ENCODE results near the gene ABT1.

ABT1 gene

DNA sequence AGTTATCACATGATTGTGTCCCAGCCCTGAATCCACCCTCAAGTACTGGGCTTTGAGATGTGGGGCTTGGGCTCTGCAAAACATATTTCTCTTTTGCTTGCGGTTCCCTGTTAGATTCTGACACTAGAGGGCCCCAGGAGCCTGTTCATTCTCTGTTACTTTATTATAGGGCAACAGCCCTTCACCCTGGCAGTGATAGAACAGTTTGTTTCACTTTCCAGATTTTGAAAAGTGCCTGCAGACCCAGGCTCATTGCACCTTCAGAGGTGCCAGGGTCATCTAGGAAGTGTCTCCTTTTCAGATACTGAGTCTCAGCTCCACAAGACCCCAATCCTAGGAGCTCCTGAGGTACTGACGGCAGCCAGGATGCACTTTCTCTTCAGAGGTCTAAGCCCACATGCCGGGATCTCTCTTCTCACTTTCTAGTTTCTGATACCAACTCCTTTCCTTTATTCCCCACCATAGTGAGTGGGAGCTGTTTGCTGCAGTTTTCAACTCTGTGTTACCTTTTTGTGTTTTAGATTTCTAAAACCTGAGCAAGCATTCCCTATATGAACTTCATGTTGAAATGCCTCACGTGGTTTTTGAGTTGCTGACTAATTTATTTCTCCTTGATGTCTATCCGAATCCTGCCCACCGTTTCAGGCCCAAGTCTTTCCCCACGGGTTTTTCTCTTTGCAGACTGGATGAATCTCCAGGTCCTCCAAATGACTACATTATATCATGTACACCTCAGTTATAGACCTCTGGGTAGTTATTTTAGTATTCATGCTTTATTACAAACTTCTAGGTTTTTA, 10.9 kb downstream of the ABT1 start:
- no peaks in the 10 kb centered on the region for H3K9me3 ChIP-seq (ENCODE audit: insufficient read depth, low read length)
- H3K9me2 ChIP-seq (replicated peaks; ENCODE audit: insufficient read depth, low read length): no peaks in the 10 kb centered on the region
- no peaks in the 10 kb centered on the region for H3K79me2 ChIP-seq (ENCODE audit: insufficient read depth, low read length)
- no peaks in the 10 kb centered on the region for H3K27me3 ChIP-seq (ENCODE audit: low read length)
- no peak overlapping the region for H3K9ac ChIP-seq (ENCODE audit: low read length)
- no peak overlapping the region for H2AFZ ChIP-seq (ENCODE audit: low read depth, low read length, severe bottlenecking)
- H3K27ac ChIP-seq (ENCODE audit: low read depth, low read length): no peak overlapping the region
- 0 out of 2 replicates have a peak, but pooled peaks cover 3% of the 10 kb centered on the region for H4K20me1 ChIP-seq (ENCODE audit: low read depth, low read length)
- no peak overlapping the region for H3K4me2 ChIP-seq (ENCODE audit: low read depth, low read length, poor library complexity, severe bottlenecking)
- TF ChIP-seq, protein P1, sequence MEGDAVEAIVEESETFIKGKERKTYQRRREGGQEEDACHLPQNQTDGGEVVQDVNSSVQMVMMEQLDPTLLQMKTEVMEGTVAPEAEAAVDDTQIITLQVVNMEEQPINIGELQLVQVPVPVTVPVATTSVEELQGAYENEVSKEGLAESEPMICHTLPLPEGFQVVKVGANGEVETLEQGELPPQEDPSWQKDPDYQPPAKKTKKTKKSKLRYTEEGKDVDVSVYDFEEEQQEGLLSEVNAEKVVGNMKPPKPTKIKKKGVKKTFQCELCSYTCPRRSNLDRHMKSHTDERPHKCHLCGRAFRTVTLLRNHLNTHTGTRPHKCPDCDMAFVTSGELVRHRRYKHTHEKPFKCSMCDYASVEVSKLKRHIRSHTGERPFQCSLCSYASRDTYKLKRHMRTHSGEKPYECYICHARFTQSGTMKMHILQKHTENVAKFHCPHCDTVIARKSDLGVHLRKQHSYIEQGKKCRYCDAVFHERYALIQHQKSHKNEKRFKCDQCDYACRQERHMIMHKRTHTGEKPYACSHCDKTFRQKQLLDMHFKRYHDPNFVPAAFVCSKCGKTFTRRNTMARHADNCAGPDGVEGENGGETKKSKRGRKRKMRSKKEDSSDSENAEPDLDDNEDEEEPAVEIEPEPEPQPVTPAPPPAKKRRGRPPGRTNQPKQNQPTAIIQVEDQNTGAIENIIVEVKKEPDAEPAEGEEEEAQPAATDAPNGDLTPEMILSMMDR (IDR thresholded peaks at IDR 0.05; ENCODE audit: insufficient read depth, low read length, poor library complexity, severe bottlenecking): peak; percentile 88
- TF ChIP-seq EZH2phosphoT487 (conservative IDR thresholded peaks at IDR 0.05; ENCODE audit: low read length): no peak
- no peaks in the 10 kb centered on the region for H3K36me3 ChIP-seq (ENCODE audit: low read length)
- H3F3A ChIP-seq (ENCODE audit: insufficient read depth): no peaks in the 10 kb centered on the region; the same call in 1 of the 2 replicates
- no peak overlapping the region for H3K4me3 ChIP-seq (ENCODE audit: insufficient read depth, low read length, poor library complexity, severe bottlenecking)

DNA sequence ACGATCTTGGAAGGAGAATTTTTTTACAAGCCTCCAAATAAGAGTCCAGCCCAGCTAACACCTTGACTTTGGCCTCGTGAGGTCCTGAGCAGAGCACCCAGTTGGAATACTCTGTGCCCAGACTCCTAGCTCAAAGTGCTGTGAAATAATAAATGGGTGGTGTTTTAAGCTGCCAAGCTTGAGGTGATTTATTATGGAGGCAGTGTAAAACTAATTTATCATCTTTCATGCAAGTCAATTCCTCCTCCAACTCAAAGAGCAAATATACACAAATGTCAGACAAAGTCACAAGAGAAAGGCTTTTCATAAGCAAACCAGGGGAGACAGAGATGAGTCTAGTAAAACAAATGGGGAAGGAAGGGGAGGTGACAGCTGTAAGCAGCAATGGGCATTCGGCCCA, 12.7 kb downstream of the ABT1 start:
- Histone ChIP-seq H3K9ac (ENCODE audit: low read length) (no peak overlapping the region), H4K20me1 (ENCODE audit: low read depth, low read length) (no peaks in the 10 kb centered on the region), H3K79me2 (ENCODE audit: insufficient read depth, low read length) (no peaks in the 10 kb centered on the region), H3F3A (ENCODE audit: insufficient read depth) (no peaks in the 10 kb centered on the region), H3K27ac (ENCODE audit: low read depth, low read length) (no peak overlapping the region), H3K36me3 (ENCODE audit: low read length) (no peaks in the 10 kb centered on the region), H3K9me3 (ENCODE audit: insufficient read depth, low read length) (no peaks in the 10 kb centered on the region), H2AFZ (ENCODE audit: low read depth, low read length, severe bottlenecking) (no peak overlapping the region), H3K9me2 (replicated peaks; ENCODE audit: insufficient read depth, low read length) (no peaks in the 10 kb centered on the region), H3K27me3 (ENCODE audit: low read length) (no peaks in the 10 kb centered on the region), H3K4me3 (ENCODE audit: insufficient read depth, low read length, poor library complexity, severe bottlenecking) (no peak overlapping the region), H3K4me2 (ENCODE audit: low read depth, low read length, poor library complexity, severe bottlenecking) (no peak overlapping the region)
- TF ChIP-seq, protein P1 (IDR thresholded peaks at IDR 0.05; ENCODE audit: insufficient read depth, low read length, poor library complexity, severe bottlenecking): no peak
- no peak for TF ChIP-seq EZH2phosphoT487 (conservative IDR thresholded peaks at IDR 0.05; ENCODE audit: low read length)

DNA sequence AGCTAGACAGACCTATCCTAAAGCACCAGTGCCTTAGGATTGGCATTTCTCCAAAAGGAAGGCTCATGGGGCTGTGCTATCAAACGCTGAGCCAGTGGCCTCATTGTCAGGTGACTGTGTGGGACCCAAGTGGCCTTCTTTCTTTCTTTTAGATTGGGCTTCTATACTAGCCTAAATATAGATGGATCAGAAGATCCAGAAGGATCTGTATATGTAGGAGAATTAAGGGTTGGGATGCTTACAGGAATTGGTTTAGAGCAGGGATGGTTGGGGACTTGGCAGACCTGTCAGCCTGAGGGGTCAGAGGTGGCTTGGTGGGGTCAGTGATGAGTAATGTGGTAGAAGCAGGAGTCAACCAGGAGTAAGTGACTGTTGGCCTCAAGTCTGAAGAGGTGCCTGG, 14.8 kb downstream of the ABT1 start:
- TF ChIP-seq EZH2phosphoT487 (conservative IDR thresholded peaks at IDR 0.05; ENCODE audit: low read length): no peak
- TF ChIP-seq, protein P1 (IDR thresholded peaks at IDR 0.05; ENCODE audit: insufficient read depth, low read length, poor library complexity, severe bottlenecking): no peak
- Histone ChIP-seq H3F3A (ENCODE audit: insufficient read depth) (no peaks in the 10 kb centered on the region), H3K27me3 (ENCODE audit: low read length) (no peaks in the 10 kb centered on the region)

More for the DNA sequence above, 14.8 kb downstream of the ABT1 start:
- H3K4me2 ChIP-seq (ENCODE audit: low read depth, low read length, poor library complexity, severe bottlenecking): no peak overlapping the region
- no peak overlapping the region for H3K9ac ChIP-seq (ENCODE audit: low read length)
- no peak overlapping the region for H3K27ac ChIP-seq (ENCODE audit: low read depth, low read length)
- no peaks in the 10 kb centered on the region for H4K20me1 ChIP-seq (ENCODE audit: low read depth, low read length)
- H2AFZ ChIP-seq (ENCODE audit: low read depth, low read length, severe bottlenecking): no peak overlapping the region
- H3K4me3 ChIP-seq (ENCODE audit: insufficient read depth, low read length, poor library complexity, severe bottlenecking): no peak overlapping the region
- H3K9me2 ChIP-seq (replicated peaks; ENCODE audit: insufficient read depth, low read length): no peaks in the 10 kb centered on the region
- no peaks in the 10 kb centered on the region for H3K79me2 ChIP-seq (ENCODE audit: insufficient read depth, low read length)
- H3K36me3 ChIP-seq (ENCODE audit: low read length): 0 out of 2 replicates have a peak, but pooled peaks cover 4% of the 10 kb centered on the region
- H3K9me3 ChIP-seq (ENCODE audit: insufficient read depth, low read length): no peaks in the 10 kb centered on the region
